ENCODE measurements around the gene ABCD4. TPM values are rescaled to one million over a fixed set of nuclear protein-coding genes. Genes with fewer than 3 reads are reported as not detected.
"Not testable (repeated sequence)": the region's sequence is repeated elsewhere in the genome, so short reads cannot be mapped to it uniquely, and the experiment has no call there.

ABCD4 gene
- total RNA-seq, 1 donor from 2014 or later: 151 TPM

- Mint-ChIP-seq H3K36me3 (ENCODE audit: low read depth, unreplicated experiment) (no peaks in the 10 kb centered on the region), H3K27ac (ENCODE audit: unreplicated experiment) (peak overlapping the region; percentile 30), H3K4me1 (ENCODE audit: unreplicated experiment) (peaks cover 21% of the 10 kb centered on the region), H3K4me3 (ENCODE audit: unreplicated experiment) (no peak overlapping the region), H3K9me3 (ENCODE audit: unreplicated experiment) (no peaks in the 10 kb centered on the region), H3K27me3 (ENCODE audit: unreplicated experiment) (no peaks in the 10 kb centered on the region)
- no peak for TF ChIP-seq CTCF (IDR thresholded peaks at IDR 0.05; ENCODE audit: unreplicated experiment)
- DNase-seq (ENCODE audit: low spot score): no peak
Measured at GRCh38 chr14:74346341-74346740, 43.6 kb upstream of the ABCD4 start.

- Mint-ChIP-seq H3K27me3 (ENCODE audit: unreplicated experiment) (no peaks in the 10 kb centered on the region), H3K4me1 (ENCODE audit: unreplicated experiment) (no peaks in the 10 kb centered on the region), H3K9me3 (ENCODE audit: unreplicated experiment) (no peaks in the 10 kb centered on the region), H3K27ac (ENCODE audit: unreplicated experiment) (no peak overlapping the region), H3K36me3 (ENCODE audit: low read depth, unreplicated experiment) (no peaks in the 10 kb centered on the region), H3K4me3 (ENCODE audit: unreplicated experiment) (no peak overlapping the region)
- DNase-seq (ENCODE audit: low spot score): no peak
- TF ChIP-seq CTCF (IDR thresholded peaks at IDR 0.05; ENCODE audit: unreplicated experiment): no peak
Measured at GRCh38 chr14:74333909-74334308, 31.2 kb upstream of the ABCD4 start.

GRCh38 chr14:74329950-74330552 is 27.3 kb upstream of the ABCD4 start:
- not testable (repeated sequence) for H3K27me3 Mint-ChIP-seq (ENCODE audit: unreplicated experiment); H3K4me3 Mint-ChIP-seq (ENCODE audit: unreplicated experiment); H3K27ac Mint-ChIP-seq (ENCODE audit: unreplicated experiment); H3K9me3 Mint-ChIP-seq (ENCODE audit: unreplicated experiment); H3K36me3 Mint-ChIP-seq (ENCODE audit: low read depth, unreplicated experiment); H3K4me1 Mint-ChIP-seq (ENCODE audit: unreplicated experiment); DNase-seq (ENCODE audit: low spot score)

- Mint-ChIP-seq H3K4me3 (ENCODE audit: unreplicated experiment) (no peak overlapping the region), H3K27me3 (ENCODE audit: unreplicated experiment) (peaks cover 4% of the 10 kb centered on the region), H3K4me1 (ENCODE audit: unreplicated experiment) (peaks cover 7% of the 10 kb centered on the region), H3K27ac (ENCODE audit: unreplicated experiment) (no peak overlapping the region), H3K36me3 (ENCODE audit: low read depth, unreplicated experiment) (no peaks in the 10 kb centered on the region), H3K9me3 (ENCODE audit: unreplicated experiment) (no peaks in the 10 kb centered on the region)
- TF ChIP-seq CTCF (IDR thresholded peaks at IDR 0.05; ENCODE audit: unreplicated experiment): no peak
- DNase-seq (ENCODE audit: low spot score): peak; percentile 8
Measured at GRCh38 chr14:74326369-74327152, 23.8 kb upstream of the ABCD4 start.

GRCh38 chr14:74325446-74325845 is 22.7 kb upstream of the ABCD4 start:
- no peak for TF ChIP-seq CTCF (IDR thresholded peaks at IDR 0.05; ENCODE audit: unreplicated experiment)
- Mint-ChIP-seq H3K4me3 (ENCODE audit: unreplicated experiment) (no peak overlapping the region), H3K36me3 (ENCODE audit: low read depth, unreplicated experiment) (no peaks in the 10 kb centered on the region), H3K27me3 (ENCODE audit: unreplicated experiment) (peaks cover 4% of the 10 kb centered on the region), H3K27ac (ENCODE audit: unreplicated experiment) (no peak overlapping the region), H3K4me1 (ENCODE audit: unreplicated experiment) (peaks cover 7% of the 10 kb centered on the region), H3K9me3 (ENCODE audit: unreplicated experiment) (no peaks in the 10 kb centered on the region)
- DNase-seq (ENCODE audit: low spot score): no peak

All from endothelial cell (in vitro differentiated cells).